GM12801 (cell line): ENCODE results near the gene HTRA1.

Source experiments
- TF ChIP-seq, protein P1 (sequence below): IDR thresholded peaks from one replicate; pipeline ENCODE4 v1.5.1; 2011; ENCODE audit warnings: control low read depth; ENCODE audit not compliant: insufficient read length; ENCODE audit errors: extremely low read depth

The HTRA1 gene

DNA sequence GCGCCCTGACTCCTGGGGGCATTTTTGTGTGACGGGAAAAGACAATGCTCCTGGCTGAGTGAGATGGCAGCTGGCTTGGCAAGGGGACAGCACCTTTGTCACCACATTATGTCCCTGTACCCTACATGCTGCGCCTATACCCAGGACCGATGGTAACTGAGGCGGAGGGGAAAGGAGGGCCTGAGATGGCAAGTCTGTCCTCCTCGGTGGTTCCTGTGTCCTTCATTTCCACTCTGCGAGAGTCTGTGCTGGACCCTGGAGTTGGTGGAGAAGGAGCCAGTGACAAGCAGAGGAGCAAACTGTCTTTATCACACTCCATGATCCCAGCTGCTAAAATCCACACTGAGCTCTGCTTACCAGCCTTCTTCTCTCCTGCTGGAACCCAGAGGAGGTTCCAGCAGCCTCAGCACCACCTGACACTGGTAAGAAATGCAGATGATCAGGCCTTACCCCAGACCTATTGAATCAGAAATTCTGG, 6.7 kb upstream of the HTRA1 start, which contains the start of gene ARMS2:
ARMS2 (plus strand) TSS at position 51 of the 478 bp plus-strand sequence; CDS start at position 126, 75 bp downstream.
- TF ChIP-seq, protein P1, sequence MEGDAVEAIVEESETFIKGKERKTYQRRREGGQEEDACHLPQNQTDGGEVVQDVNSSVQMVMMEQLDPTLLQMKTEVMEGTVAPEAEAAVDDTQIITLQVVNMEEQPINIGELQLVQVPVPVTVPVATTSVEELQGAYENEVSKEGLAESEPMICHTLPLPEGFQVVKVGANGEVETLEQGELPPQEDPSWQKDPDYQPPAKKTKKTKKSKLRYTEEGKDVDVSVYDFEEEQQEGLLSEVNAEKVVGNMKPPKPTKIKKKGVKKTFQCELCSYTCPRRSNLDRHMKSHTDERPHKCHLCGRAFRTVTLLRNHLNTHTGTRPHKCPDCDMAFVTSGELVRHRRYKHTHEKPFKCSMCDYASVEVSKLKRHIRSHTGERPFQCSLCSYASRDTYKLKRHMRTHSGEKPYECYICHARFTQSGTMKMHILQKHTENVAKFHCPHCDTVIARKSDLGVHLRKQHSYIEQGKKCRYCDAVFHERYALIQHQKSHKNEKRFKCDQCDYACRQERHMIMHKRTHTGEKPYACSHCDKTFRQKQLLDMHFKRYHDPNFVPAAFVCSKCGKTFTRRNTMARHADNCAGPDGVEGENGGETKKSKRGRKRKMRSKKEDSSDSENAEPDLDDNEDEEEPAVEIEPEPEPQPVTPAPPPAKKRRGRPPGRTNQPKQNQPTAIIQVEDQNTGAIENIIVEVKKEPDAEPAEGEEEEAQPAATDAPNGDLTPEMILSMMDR, result no peak

- TF ChIP-seq, protein P1, result no peak
Observed at GRCh38 chr10:122455376-122456079, 5.8 kb upstream of the HTRA1 start.

- TF ChIP-seq, protein P1, result no peak
Observed at GRCh38 chr10:122457934-122458333, 3.4 kb upstream of the HTRA1 start.

DNA sequence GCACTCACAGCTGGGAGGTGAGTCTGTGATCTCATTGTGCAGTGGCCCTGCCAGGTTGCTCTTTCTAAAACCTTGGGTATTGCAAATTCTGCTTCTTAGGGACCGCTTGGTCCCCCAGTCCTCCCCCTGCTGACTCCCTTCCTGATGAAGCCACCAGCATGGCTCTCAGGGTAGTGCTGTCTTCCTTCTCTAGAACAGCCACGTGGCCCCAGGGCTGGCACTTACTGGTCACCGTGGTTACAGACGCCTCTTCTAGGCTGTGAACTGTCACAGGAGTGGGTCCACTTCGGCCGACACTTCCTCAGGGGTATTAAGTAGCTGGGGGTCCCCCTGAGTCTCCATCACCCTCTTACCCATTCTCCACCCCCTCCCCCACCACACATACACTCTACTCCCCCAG, 2.7 kb upstream of the HTRA1 start:
- TF ChIP-seq, protein P1, result no peak

- TF ChIP-seq, protein P1, result no peak
Observed at GRCh38 chr10:122459561-122460273, 1.6 kb upstream of the HTRA1 start.

- TF ChIP-seq, protein P1, result no peak
Observed at GRCh38 chr10:122460891-122461293, 461 bp upstream of the HTRA1 start.

DNA sequence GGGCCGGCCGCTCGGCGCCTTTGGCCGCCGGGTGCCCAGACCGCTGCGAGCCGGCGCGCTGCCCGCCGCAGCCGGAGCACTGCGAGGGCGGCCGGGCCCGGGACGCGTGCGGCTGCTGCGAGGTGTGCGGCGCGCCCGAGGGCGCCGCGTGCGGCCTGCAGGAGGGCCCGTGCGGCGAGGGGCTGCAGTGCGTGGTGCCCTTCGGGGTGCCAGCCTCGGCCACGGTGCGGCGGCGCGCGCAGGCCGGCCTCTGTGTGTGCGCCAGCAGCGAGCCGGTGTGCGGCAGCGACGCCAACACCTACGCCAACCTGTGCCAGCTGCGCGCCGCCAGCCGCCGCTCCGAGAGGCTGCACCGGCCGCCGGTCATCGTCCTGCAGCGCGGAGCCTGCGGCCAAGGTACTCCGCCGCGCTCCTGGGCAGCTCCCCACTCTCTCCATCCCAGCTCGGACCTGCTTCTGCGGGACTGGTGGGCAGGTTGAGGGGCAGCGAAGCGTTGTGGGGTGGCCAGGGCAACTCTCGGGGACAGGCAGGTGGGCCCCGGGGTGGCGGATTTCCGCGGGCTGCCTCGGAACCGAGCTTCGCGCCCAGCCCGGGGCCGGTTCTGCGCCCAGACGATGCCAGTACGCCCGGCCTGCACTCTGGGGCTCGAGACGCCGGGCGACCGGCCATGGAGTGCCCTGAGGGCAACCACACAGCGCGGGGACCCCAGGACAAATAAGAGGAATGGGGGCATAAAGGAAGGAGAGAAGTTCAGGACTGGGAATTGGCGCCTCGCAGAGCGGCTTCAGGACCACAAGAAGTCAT, 578 bp downstream of the HTRA1 start:
- TF ChIP-seq, protein P1, result no peak
